Neural crest cell (in vitro differentiated cells): ENCODE measurements around the gene RUNX1. TPM values are rescaled to one million over a fixed set of nuclear protein-coding genes. Genes with fewer than 3 reads are reported as not detected.

ENCODE experiments used
- DNase-seq: peaks from one replicate; pipeline ENCODE4 v3.0.0; 2021; ENCODE audit warnings: low read depth, mixed read lengths, low spot score
- H3K27ac Mint-ChIP-seq: one replicate; pipeline ENCODE4 v1.8.0; 2021; ENCODE audit warnings: mild to moderate bottlenecking, mixed read lengths; ENCODE audit not compliant: unreplicated experiment
- H3K27me3 Mint-ChIP-seq: 2 replicates; pipeline ENCODE4 v1.8.0; 2021; ENCODE audit warnings: low read depth, mild to moderate bottlenecking, mixed read lengths
- H3K36me3 Mint-ChIP-seq: 2 replicates; pipeline ENCODE4 v1.8.0; 2021; ENCODE audit warnings: low read depth, mild to moderate bottlenecking, mixed read lengths
- H3K4me1 Mint-ChIP-seq: 2 replicates; pipeline ENCODE4 v1.8.0; 2021; ENCODE audit warnings: mixed read lengths
- H3K4me3 Mint-ChIP-seq: one replicate; pipeline ENCODE4 v1.8.0; 2021; ENCODE audit warnings: mild to moderate bottlenecking, mixed read lengths
- H3K9me3 Mint-ChIP-seq: 2 replicates; pipeline ENCODE4 v1.8.0; 2021; ENCODE audit warnings: mixed read lengths
- total RNA-seq: library from RNA; stranded (reverse); gene quantifications from 2 replicates; pipeline ENCODE4 v1.2.1, GENCODE V29; 2021
- TF ChIP-seq, protein P1 (sequence below): fragments of 200-600 bp; sonication (generic); conservative IDR thresholded peaks from 2 replicates; pipeline ENCODE4 v1.5.0; 2021; ENCODE audit warnings: antibody characterized with exemption, mild to moderate bottlenecking

Gene RUNX1
- total RNA-seq, 1 donor from 2014 or later = 0.63 TPM

DNA sequence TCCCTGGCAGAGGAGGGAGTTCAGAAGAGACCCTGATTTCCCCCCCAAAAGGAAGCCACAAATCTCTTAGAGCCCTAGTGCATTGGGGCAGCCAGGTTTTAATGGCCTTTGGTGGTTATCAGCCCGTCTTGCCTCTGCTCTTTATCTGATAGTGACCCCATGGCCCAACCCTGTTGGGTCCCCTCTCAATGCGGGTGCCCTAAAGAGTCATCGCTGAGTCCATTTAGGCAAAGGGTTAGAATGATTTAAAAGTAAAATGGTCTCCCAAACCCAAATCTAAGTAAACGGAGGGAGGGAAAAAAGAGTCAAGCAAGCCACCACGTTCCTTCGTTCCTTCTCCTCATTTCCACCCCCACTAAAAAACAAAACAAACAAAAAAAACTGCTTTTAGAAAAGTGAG is 164.0 kb downstream of the RUNX1 start:
- Mint-ChIP-seq H3K4me1 (peaks cover 18% of the 10 kb centered on the region), H3K27me3 (peaks cover 77% of the 10 kb centered on the region)

DNA sequence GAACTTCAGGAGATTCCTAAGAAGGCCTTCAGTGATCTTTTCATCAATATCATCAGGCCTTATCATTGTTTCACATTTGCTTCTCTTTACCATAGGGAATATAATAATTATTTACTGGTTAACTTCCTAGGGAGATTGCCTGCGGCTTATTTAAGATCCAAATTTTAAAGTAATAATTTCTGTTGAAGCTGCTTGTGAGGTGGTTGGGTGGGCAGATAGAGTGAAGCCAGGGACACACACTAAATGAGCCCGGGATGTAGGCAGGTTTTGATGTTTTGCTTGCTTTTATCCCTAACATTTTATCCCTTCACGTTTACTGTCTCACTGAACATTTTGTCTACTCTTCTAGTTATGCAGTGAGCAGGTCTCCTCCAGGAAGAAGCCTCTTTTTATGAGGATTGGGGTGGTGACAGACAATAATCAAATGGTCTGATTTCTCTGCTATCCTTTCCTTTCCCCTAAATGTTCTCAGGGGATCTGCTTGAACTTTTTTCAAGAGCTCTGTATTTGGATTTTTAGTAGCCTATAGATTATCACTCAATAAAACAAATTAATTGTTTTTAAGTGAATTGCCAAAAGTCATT is 164.7 kb downstream of the RUNX1 start:
- H3K4me1 Mint-ChIP-seq = peaks cover 18% of the 10 kb centered on the region
- no peak overlapping the region for H3K27ac Mint-ChIP-seq
- no peaks in the 10 kb centered on the region for H3K36me3 Mint-ChIP-seq
- no peaks in the 10 kb centered on the region for H3K9me3 Mint-ChIP-seq
- no peak overlapping the region for H3K4me3 Mint-ChIP-seq
- peaks cover 76% of the 10 kb centered on the region for H3K27me3 Mint-ChIP-seq
- DNase-seq = no peak
- TF ChIP-seq, protein P1, sequence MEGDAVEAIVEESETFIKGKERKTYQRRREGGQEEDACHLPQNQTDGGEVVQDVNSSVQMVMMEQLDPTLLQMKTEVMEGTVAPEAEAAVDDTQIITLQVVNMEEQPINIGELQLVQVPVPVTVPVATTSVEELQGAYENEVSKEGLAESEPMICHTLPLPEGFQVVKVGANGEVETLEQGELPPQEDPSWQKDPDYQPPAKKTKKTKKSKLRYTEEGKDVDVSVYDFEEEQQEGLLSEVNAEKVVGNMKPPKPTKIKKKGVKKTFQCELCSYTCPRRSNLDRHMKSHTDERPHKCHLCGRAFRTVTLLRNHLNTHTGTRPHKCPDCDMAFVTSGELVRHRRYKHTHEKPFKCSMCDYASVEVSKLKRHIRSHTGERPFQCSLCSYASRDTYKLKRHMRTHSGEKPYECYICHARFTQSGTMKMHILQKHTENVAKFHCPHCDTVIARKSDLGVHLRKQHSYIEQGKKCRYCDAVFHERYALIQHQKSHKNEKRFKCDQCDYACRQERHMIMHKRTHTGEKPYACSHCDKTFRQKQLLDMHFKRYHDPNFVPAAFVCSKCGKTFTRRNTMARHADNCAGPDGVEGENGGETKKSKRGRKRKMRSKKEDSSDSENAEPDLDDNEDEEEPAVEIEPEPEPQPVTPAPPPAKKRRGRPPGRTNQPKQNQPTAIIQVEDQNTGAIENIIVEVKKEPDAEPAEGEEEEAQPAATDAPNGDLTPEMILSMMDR = no peak

More for the DNA sequence above, 164.0 kb downstream of the RUNX1 start:
- no peaks in the 10 kb centered on the region for H3K9me3 Mint-ChIP-seq
- no peaks in the 10 kb centered on the region for H3K36me3 Mint-ChIP-seq
- TF ChIP-seq, protein P1 = no peak
- no peak overlapping the region for H3K27ac Mint-ChIP-seq
- no peak for DNase-seq
- peak overlapping the region; percentile 78 for H3K4me3 Mint-ChIP-seq

DNA sequence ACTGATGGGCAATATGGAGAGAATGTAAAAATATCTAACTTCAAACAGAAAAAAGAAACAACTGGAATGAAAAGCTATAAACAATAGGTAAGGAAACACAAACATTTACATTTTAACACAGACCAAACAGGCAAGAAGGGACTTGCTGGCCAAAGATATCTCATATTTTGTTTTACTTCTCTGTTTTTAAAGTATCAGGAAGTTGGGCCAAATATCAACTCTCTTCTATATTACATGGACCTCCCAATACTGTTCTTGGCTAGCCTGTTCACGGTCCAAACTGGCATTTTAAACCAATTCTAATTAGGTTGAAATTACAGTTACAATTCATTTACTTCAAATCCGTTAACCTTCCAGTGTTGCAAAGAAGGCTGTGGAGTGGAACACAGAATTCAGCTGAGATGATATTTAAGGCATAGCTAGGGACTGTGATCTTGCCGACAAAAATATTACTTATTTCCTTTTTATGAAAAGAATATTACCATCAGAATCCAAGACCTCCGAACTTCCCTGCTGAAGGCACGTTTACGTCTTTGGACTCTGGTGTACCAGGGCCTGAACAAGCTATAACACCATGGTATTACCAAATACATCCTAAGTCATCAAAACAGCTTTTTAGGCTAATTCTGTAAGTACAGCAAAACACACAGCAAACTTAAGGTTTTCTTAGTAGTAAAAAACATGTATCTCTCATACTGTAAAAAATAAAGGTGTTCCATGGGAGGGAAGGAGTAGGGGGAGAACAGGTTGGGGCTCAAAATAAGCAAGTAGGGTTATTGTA is 165.4 kb downstream of the RUNX1 start:
- Mint-ChIP-seq H3K9me3 (no peaks in the 10 kb centered on the region), H3K27me3 (peaks cover 73% of the 10 kb centered on the region), H3K4me1 (peaks cover 18% of the 10 kb centered on the region), H3K36me3 (no peaks in the 10 kb centered on the region), H3K4me3 (peak overlapping the region; percentile 45), H3K27ac (no peak overlapping the region)
- no peak for DNase-seq
- TF ChIP-seq, protein P1 = no peak

DNA sequence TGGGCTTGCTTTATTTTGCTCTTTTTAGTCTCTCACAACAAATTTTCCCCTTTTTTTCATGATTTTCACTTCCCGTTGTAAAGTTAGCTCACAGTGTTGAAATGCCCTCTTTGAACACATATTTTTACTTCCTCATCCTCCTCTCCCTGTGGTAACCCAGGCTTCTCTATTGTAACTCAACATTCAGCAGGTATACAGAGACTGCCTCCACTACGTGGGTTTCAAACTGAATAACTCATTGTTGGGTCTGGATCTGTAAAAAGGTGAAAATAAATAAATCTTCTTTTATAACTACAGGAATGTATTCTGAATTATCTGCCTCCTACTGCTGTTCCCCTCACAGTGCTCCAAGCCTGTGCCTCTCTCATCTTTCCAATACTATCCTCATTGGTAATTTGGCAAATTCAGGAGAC is 166.4 kb downstream of the RUNX1 start:
- no peak for DNase-seq
- Mint-ChIP-seq H3K27me3 (peaks cover 64% of the 10 kb centered on the region), H3K27ac (no peak overlapping the region), H3K36me3 (no peaks in the 10 kb centered on the region), H3K4me3 (no peak overlapping the region), H3K4me1 (peaks cover 11% of the 10 kb centered on the region), H3K9me3 (no peaks in the 10 kb centered on the region)
- TF ChIP-seq, protein P1 = no peak

DNA sequence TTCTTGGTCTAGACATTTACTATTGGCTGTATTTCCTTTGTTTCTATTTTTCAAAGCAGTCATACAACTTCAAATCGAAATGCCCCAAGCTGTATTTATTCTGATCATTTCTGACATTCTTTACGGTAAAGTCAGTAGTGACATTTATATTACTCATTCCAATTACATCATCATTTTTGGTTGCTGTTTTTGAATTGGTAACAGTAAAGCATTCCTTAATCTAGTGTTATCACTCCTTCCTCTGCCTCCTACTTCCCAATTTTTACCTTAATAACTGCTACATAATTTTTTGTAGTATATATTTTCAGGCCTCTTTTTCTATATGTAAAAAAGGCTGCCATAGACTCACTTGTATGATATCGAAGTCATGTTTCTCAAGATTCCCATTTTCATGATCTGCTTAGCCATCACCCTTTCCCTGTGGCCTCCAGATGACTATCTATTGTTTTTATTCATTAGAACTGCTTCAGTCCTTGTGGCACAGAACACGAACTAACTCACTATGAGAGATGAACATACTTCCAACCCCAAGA is 167.2 kb downstream of the RUNX1 start:
- Mint-ChIP-seq H3K9me3 (no peaks in the 10 kb centered on the region), H3K4me1 (peaks cover 9% of the 10 kb centered on the region), H3K27ac (no peak overlapping the region), H3K36me3 (no peaks in the 10 kb centered on the region), H3K27me3 (peaks cover 56% of the 10 kb centered on the region), H3K4me3 (no peak overlapping the region)
- TF ChIP-seq, protein P1 = no peak
- DNase-seq = no peak
